T-helper 2 cell treated with Interferon-gamma antibody and Interleukin-4, amounts not matched to agents 5 μg/mL and 100 μg/mL, for 36 hours (primary cell): ENCODE results near the gene MBD3L2B.
"Not testable (repeated sequence)": the region's sequence is repeated elsewhere in the genome, so short reads cannot be mapped to it uniquely, and the experiment has no call there.

Source experiments
- DNase-seq: peaks from one replicate; pipeline ENCODE4 v3.0.0; 2021; ENCODE audit warnings: low spot score
- H3K27ac Mint-ChIP-seq: one replicate; pipeline ENCODE4 v1.8.0; 2021; ENCODE audit warnings: mild to moderate bottlenecking, mixed read lengths
- H3K27me3 Mint-ChIP-seq: one replicate; pipeline ENCODE4 v1.8.0; 2021; ENCODE audit warnings: low read depth, mixed read lengths
- H3K36me3 Mint-ChIP-seq: one replicate; pipeline ENCODE4 v1.8.0; 2021; ENCODE audit warnings: low read depth, mixed read lengths
- H3K4me1 Mint-ChIP-seq: one replicate; pipeline ENCODE4 v1.8.0; 2021; ENCODE audit warnings: low read depth, mixed read lengths
- H3K4me3 Mint-ChIP-seq: one replicate; pipeline ENCODE4 v1.8.0; 2022; ENCODE audit warnings: mild to moderate bottlenecking, moderate library complexity, mixed read lengths
- H3K9me3 Mint-ChIP-seq: one replicate; pipeline ENCODE4 v1.8.0; 2021; ENCODE audit warnings: mixed read lengths

MBD3L2B gene

DNA sequence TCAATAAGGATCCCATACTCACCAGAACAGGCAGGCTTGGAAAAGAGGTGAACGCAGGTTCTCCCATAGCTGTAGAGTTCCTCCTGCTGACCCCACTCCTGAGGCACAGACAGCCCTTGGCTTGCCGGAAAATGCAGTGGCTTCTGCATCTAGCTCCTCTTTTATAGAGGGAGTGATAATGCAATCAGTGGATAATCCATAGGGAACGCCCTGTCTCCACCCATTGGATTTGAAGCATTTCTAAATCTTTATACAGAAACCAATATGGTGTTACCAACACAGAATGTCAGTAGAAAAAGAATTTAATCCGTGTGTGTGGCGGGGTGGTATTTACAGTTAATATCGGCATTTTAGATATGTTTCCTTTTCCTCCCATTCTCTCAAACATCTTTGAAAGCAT is at the start of gene MBD3L2B:
Gene MBD3L2B (minus strand): TSS at position 101 of the 400 bp plus-strand sequence. CDS start 34 bp downstream, at position 67.
- not testable (repeated sequence) for H3K4me1 Mint-ChIP-seq, H3K4me3 Mint-ChIP-seq, H3K27ac Mint-ChIP-seq

DNA sequence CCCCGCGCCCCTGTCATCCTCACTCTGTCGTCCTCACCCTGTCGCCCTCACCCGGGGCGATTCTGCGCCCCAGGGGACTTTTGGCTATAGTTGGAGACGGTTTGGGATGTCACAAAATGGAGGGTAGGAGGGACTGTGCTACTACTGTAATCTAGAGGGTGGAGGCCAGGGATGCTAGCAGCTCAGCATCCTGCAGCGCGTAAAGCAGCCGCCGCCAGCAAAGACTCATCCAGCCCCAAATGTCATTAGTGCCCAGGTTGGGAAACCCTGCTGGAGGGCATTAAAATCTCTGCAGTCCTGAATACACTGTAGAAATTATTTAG is 48.6 kb upstream of the MBD3L2B start:
- no peak for DNase-seq
- Mint-ChIP-seq H3K4me3 (peak overlapping the region; percentile 95), H3K4me1 (peaks cover 7% of the 10 kb centered on the region), H3K36me3 (peaks cover 46% of the 10 kb centered on the region), H3K27me3 (no peaks in the 10 kb centered on the region), H3K9me3 (peaks cover 9% of the 10 kb centered on the region), H3K27ac (peak overlapping the region; percentile 79)

More for the DNA sequence above, at the start of gene MBD3L2B:
- H3K27me3 Mint-ChIP-seq, H3K9me3 Mint-ChIP-seq, DNase-seq, H3K36me3 Mint-ChIP-seq: not testable (repeated sequence)

- peak; percentile 95 for DNase-seq
- Mint-ChIP-seq H3K4me3 (peak within 1 kb of the TSS; percentile 95), H3K4me1 (peaks cover 7% of the 10 kb centered on the region), H3K27me3 (no peaks in the 10 kb centered on the region), H3K9me3 (peaks cover 7% of the 10 kb centered on the region), H3K36me3 (peaks cover 42% of the 10 kb centered on the region), H3K27ac (peak within 1 kb of the TSS; percentile 79)
These were observed 48.0 kb upstream of the MBD3L2B start, which contains the start of gene ZNF557 for GRCh38 chr19:7069042-7069903. Gene ZNF557, plus strand, starts transcription at chr19:7069703. Its CDS starts 5,372 bp downstream, at chr19:7075075.

- peaks cover 35% of the 10 kb centered on the region for H3K36me3 Mint-ChIP-seq
- peak overlapping the region; percentile 79 for H3K27ac Mint-ChIP-seq
- no peaks in the 10 kb centered on the region for H3K27me3 Mint-ChIP-seq
- peaks cover 6% of the 10 kb centered on the region for H3K9me3 Mint-ChIP-seq
- peak overlapping the region; percentile 95 for H3K4me3 Mint-ChIP-seq
- peaks cover 7% of the 10 kb centered on the region for H3K4me1 Mint-ChIP-seq
- DNase-seq: no peak
These were observed 47.4 kb upstream of the MBD3L2B start for GRCh38 chr19:7068599-7068998.

DNA sequence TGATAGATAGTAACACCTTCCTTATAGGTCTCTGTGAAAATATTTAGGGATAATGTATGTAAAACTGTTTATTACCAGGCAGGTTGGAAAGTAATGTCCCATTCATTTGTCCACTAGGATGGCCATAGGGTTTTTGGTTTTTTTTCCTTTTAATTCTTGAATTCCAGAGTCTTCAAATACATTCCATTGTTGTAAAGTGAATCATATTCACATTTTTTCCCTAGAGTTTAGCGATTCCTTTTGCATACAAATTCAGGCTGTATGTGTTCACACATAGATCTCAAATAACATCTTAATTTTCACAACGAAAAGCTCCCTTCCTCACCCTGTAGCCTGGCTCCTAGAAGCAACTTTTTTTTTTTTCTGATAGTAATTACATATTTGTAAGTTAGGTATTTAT is 46.5 kb upstream of the MBD3L2B start:
- no peak for DNase-seq
- Mint-ChIP-seq H3K4me3 (no peak overlapping the region), H3K27me3 (no peaks in the 10 kb centered on the region), H3K36me3 (peaks cover 29% of the 10 kb centered on the region), H3K9me3 (peaks cover 5% of the 10 kb centered on the region), H3K4me1 (peaks cover 7% of the 10 kb centered on the region), H3K27ac (no peak overlapping the region)

- not testable (repeated sequence) for H3K27me3 Mint-ChIP-seq, H3K27ac Mint-ChIP-seq, H3K9me3 Mint-ChIP-seq, H3K4me3 Mint-ChIP-seq, DNase-seq, H3K4me1 Mint-ChIP-seq
- H3K36me3 Mint-ChIP-seq: peaks cover 23% of the 10 kb centered on the region
These were observed 45.9 kb upstream of the MBD3L2B start for GRCh38 chr19:7067122-7067521.

DNA sequence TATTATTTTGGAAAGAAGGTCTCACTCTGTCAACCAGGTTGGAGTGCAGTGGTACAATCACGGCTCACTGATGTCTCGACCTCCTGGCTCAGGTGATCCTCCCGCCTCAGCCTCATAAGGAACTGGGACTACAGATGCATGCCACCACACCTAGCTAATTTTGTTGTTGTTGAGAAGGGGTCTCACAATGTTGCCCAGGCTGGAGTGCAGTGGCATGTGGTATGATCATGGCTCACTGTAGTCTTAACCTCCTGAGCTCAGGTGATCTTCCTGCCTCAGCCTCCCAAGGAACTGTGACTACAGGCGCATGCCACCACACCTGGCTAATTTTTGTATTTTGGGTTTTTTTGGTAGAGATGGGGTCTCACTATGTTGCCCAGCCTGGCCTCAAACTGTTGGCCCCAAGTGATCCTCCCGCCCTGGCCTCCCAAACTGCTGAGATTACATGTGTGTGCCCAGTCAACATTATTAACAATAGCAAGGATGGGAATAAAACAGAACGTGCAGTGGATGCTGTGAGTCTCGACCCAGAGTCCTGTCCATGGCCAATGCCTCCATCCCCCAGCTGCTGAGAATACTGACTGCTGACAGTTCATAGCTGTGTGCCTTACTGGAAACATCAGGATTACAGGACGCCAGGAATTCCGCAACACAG is 42.7 kb upstream of the MBD3L2B start:
- peaks cover 2% of the 10 kb centered on the region for H3K4me1 Mint-ChIP-seq
- H3K27me3 Mint-ChIP-seq: no peaks in the 10 kb centered on the region
- no peak overlapping the region for H3K4me3 Mint-ChIP-seq
- peaks cover 1% of the 10 kb centered on the region for H3K36me3 Mint-ChIP-seq
- no peaks in the 10 kb centered on the region for H3K9me3 Mint-ChIP-seq
- no peak overlapping the region for H3K27ac Mint-ChIP-seq
- no peak for DNase-seq

DNA sequence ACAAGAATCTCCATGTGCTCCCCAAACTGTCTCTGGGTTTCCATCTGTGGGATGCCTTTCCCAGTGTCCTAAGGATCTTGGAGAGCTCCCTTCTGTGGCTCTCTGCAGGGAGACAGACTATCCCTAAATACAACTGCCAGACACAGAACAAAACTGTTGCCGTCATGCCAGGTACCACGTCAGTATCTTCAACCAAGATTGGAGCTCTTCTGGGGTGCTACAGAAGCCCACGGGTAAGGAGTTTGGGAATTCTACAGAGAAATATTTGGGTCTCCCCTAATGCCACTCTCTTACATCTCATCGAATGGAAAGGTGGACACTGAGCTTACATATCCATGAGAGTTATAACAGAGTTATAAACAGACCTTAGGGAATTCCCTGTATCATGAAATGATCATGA is 42.1 kb upstream of the MBD3L2B start:
- no peaks in the 10 kb centered on the region for H3K4me1 Mint-ChIP-seq
- no peak overlapping the region for H3K4me3 Mint-ChIP-seq
- no peak for DNase-seq
- no peak overlapping the region for H3K27ac Mint-ChIP-seq
- H3K27me3 Mint-ChIP-seq: no peaks in the 10 kb centered on the region
- no peaks in the 10 kb centered on the region for H3K36me3 Mint-ChIP-seq
- no peaks in the 10 kb centered on the region for H3K9me3 Mint-ChIP-seq

DNA sequence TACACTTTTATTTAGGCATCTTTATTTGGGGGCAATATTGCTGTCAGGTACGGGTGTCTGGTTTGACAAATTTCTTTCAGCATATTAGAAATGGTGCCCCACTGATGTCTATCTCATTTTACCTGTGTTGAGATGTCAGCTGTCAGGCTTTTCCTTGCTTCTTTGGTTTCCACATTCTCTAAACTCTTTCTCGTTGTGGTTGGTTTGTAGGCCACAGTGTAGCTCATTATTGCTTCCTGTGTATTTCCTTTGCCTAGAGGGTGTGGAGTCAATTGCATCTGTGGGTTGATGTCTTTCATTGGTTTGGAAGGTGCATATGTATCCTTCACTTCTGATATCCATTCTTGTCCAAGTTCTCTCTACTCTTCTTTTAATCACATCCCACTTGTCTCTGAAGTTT is 38.7 kb upstream of the MBD3L2B start:
- DNase-seq, H3K9me3 Mint-ChIP-seq, H3K4me3 Mint-ChIP-seq, H3K27me3 Mint-ChIP-seq, H3K36me3 Mint-ChIP-seq, H3K4me1 Mint-ChIP-seq, H3K27ac Mint-ChIP-seq: not testable (repeated sequence)

DNA sequence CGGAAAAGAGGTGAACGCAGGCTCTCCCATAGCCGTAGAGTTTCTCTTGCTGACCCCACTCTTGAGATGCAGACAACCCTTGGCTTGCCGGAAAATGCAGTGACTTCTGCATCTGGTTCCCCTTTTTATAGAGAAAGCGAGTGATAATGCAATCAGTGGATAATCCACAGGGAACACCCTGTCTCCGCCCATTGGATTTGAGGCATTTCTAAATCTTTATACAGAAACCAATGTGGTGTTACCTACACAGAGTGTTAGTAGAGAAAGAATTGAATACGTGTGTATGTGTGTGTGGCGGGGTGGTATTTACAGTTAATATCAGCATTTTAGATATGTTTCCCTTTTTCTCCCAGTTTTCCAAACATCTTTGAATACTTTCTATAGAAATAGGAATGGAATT is 37.3 kb upstream of the MBD3L2B start, which contains the start of gene MBD3L3:
Gene MBD3L3 (minus strand): TSS at position 101 of the 400 bp plus-strand sequence. CDS start 71 bp downstream, at position 30.
- H3K27ac Mint-ChIP-seq, H3K27me3 Mint-ChIP-seq, H3K9me3 Mint-ChIP-seq, DNase-seq, H3K36me3 Mint-ChIP-seq, H3K4me3 Mint-ChIP-seq, H3K4me1 Mint-ChIP-seq: not testable (repeated sequence)

DNA sequence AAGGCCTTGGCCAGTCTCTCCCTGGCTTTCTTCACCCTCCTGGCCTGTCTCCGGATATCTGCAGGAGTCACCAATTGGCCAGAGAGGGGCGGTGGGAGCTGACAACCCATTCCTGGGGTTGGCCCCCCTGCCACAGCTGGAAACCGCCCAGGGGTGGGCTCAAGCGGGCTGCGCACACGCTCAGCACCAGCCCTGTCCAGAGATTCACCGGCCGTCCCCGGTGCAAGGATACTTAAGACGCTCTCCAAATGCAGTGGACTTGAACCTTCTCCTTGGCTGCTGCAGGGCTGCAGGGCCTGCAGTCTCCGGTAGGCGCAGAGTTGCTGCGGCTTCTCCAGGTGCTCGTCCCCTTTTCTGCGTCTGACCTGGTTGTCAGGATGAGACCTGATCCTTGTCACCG is 35.1 kb upstream of the MBD3L2B start:
- not testable (repeated sequence) for H3K4me3 Mint-ChIP-seq, H3K27ac Mint-ChIP-seq

DNA sequence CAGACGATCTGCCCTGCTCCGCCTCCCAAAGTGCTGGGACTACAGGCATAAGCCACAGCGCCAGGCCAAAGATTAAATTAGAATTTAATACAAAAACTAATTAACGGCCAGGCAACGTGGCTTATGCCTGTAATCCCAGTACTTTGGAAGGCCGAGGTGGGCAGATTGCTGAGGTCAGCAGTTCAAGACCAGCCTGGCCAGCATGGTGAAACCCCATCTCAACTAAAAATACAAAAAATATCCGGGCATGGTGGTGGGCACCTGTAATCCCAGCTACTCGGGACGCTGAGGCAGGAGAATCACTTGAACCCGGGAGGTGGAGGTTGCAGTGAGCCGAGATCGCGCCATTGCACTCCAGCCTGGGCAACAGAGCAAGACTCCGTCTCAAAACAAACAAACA is 34.4 kb upstream of the MBD3L2B start:
- H3K36me3 Mint-ChIP-seq, DNase-seq, H3K4me1 Mint-ChIP-seq, H3K27me3 Mint-ChIP-seq, H3K4me3 Mint-ChIP-seq, H3K9me3 Mint-ChIP-seq, H3K27ac Mint-ChIP-seq: not testable (repeated sequence)

More for the DNA sequence above, 35.1 kb upstream of the MBD3L2B start:
- not testable (repeated sequence) for H3K36me3 Mint-ChIP-seq, DNase-seq, H3K9me3 Mint-ChIP-seq, H3K27me3 Mint-ChIP-seq, H3K4me1 Mint-ChIP-seq

DNA sequence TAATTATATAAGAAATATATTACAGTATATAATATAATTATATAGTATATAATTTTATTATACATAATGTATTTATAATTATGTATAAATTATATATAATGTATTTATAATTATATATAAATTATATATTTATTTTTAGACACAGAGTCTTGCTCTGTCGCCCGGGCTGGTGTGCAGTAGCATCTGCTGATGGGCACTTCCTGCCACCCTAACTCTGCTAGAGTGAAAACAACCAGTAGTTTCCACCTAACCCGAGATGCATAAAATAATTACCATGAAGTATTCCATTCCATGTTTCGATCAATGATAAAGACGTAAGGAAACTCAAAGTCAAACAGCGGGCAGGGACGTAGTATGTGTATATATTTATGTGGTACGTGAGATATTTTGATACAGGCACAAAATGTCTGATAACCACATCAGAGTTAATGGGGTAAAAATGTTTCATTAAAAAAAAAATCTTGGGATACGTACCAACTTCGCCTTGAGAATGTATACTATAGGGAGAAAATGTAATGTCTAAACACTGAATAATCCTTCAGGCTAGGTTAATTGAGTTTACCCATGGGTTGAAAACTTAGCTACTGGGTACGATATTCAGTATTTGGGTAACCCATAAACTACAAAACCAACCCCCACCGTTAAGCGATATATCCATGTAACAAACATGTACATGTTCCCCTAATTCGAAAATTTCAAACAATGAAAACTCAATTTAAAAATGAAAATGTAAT is 33.6 kb upstream of the MBD3L2B start:
- H3K9me3 Mint-ChIP-seq, H3K27me3 Mint-ChIP-seq, H3K27ac Mint-ChIP-seq, H3K4me3 Mint-ChIP-seq, DNase-seq, H3K36me3 Mint-ChIP-seq, H3K4me1 Mint-ChIP-seq: not testable (repeated sequence)

GRCh38 chr19:7052896-7053295 is 31.7 kb upstream of the MBD3L2B start:
- not testable (repeated sequence) for H3K36me3 Mint-ChIP-seq, H3K27ac Mint-ChIP-seq, H3K4me3 Mint-ChIP-seq, H3K4me1 Mint-ChIP-seq, H3K27me3 Mint-ChIP-seq, DNase-seq, H3K9me3 Mint-ChIP-seq
